T-helper 2 cell (primary cell): Measurements from ENCODE around the gene PER1.
A peak's percentile ranks its signal among the peaks of the same experiment; 100 is the strongest.

Experiments
- DNase-seq, 5 experiments: peaks; one replicate each; pipeline versions ENCODE4 v3.0.0 to v3.0.0-alpha.2; 2012 to 2022

Gene PER1

DNA sequence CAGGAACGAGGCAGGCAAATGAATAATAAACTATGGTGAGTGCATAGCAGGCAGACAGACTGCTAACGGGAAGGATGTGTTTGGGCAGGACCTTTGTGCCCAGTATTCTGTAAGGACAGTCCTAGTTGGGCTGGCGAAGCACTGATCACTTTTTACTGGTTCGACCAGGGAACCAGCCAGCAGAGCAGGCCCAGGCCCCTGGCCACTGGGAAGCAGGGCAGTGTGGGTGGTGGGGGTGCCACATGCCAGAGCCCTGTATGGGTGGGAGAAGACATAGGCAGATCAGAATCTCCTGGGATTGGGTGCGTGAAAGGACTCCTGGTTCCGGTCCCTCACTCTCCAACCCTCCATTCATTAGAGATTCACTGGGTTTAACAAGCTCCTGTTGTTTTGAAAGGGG, 14.5 kb upstream of the PER1 start:
- no peak for DNase-seq

DNA sequence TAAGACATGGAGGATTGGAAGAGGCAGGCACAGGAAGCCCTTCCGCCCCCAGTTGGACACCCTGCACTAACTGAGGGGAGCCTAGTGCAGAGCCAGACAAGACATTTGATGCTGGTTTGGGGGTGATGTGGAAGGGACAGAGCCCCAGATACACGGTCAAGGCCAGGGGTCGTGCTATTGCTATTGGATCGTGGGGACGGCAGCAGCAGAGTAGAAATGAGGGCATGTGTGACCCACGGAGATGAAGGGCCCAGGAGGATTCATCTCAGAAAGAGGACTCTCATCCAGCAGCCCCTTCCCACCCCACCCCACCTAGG, 12.6 kb upstream of the PER1 start:
- DNase-seq: peak in 1 of 5 experiments; percentile 61

DNA sequence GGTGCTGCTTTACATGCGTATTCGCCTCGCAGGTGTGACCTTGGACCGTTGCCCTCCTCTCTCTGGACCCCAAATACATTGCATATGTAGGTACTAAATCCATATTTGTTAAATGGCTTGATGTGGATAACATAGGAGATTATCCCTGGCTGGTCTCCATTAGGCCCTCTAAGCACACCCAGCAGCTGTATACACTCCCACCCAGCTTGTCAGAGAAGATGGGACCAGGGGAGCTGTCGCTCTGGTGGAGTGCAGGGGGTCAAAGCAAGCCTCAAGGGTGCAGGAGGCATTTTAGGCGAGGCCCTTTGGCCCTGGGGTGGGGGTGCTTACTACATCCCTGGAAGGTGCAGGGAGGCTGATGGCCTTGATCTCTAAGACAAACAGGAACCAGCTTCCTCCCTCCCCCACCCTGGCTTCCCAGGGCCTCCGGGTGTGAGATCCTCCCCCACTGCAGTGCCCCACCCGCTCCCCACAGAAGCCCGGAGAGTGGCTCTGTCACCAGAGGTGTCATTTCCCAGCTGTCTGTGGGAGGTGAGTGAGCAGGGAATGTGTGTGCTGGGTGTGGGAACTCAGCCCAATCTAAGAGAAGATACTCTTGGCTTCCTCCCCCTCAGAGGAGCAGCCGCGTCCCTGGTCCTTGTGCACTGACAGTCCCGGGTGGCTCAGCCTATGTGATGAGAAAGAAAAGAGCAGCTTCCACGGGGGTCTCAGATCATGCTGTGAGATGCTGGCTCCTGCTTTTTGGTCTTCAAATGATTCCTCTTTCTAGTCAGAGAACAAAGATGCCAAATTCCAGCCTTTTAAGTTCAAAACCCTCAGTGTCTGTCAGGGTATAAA, 12.0 kb upstream of the PER1 start:
- DNase-seq: peak in 4 of 5 experiments; percentile 46 to 86 (median 69)

- DNase-seq: peak in 1 of 5 experiments; percentile 27
Observed at GRCh38 chr17:8162997-8163977, 11.1 kb upstream of the PER1 start.

DNA sequence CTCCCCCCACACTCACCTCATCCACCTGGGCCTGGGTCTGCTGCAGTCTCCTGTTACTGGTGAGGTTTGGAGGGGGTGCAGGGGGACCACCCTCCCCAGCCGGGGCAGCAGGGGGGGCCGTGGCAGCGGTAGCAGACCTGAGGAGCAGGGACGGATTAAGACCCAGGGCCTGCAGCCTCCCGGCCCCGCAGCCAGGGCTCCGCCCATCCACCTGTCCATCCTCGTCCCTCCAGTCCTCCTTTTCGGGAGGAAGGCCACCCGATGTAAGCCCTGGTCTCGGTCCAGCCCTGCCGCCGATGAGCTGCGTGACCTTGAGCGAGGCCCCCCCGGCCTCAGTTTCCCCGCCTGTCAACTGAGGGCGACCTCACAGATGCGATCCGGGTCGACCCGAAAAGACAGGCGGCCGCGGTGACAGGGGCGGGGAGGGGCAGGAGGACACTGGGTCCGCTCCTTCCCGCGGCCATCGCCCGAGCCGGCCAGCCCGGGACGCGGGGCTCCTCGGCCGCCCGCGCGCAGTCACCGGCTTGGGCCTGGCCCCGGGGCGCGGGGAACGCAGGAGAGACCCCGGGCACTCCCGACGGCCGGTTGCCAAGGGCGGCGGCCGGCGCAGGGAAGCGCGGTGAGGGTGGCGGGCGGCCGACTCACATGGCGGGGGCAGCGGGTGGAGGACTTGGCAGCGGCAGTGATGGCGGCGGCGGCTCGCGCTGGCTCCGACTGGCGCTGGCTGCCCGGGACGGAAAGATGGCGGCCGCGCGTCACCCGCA, 10.2 kb upstream of the PER1 start, which contains the start of gene VAMP2:
Gene VAMP2, minus strand, starts transcription at position 716 of the 764 bp plus-strand sequence. Its CDS starts 69 bp downstream, at position 647.
- DNase-seq: peak; percentile 75 to 91 (median 79)

DNA sequence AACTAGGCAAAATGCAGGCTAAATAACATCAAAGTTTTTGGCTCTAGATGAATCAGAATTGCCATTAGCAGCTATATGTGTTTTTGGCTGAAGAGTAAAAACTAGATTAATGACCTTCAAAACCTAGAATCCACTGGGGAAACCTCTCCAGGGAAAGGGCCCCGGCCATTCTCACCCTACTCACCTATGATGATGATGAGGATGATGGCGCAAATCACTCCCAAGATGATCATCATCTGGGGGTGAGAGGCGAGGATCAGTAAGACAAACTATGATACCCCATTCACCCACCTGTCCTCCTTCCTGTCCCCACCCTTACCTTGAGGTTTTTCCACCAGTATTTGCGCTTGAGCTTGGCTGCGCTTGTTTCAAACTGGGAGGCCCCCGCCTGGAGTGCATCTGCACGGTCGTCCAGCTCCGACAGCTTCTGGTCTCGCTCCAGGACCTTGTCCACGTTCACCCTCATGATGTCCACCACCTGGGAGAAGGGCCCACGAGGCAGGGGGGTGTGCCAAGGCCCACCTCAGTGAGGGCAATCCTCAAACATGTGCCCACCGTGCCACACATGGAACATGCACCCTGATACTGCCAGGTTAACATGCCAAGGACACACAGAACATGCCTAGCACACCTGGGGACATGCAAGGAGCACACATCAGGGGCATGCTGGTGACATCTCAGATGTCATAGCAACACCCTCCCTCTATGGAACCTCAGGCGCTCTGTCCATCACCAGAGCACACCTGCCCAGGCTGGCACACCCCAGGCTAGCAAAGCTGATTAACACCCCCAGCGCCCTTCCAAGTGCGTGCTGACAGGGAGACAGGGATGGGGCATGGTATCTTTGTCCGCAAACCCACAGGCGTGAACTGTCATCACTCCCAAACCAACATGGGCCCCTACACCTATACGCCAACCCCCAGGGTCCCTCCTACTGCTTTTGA, 9.4 kb upstream of the PER1 start:
- DNase-seq: peak in 1 of 5 experiments; percentile 46

GRCh38 chr17:8160741-8161221, 8.6 kb upstream of the PER1 start:
- no peak for DNase-seq

- DNase-seq: no peak
Observed at GRCh38 chr17:8160224-8160577, 8.0 kb upstream of the PER1 start.

DNA sequence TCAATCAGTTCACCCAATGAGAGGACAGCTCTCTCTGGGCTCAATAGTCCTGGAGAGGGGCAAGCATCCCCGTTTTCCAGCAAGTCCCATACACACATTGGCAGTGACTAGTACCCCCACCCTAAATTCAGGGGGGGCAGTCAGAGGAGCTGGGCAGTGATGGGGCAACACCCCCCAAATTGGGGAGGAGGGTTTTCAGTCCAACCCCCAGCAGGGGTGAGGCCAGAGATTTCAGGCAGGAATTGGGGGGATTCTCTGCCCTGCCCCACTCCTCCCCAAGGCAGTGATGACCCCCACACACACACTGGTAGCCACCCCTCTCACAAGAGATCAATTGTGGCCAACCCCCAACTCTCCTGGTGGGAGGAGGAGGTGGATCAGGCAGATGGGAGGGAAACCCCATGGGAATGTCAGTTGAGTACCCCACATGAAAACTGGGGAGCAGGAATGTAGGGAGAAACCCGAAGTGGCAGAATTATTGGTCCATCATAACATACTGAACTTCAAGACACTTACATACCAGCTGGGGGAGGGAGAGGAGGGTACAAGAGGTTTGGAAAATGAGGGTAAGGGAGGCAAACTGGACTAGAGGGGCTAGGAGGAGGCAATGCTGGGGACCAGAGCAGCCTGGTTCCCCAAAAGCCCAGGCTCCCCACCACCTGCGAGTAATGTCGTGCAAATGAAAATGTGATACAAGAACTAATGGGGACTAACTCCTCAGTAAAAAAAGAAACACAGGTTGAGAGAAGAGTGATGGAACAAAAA, 7.4 kb upstream of the PER1 start:
- DNase-seq: no peak

- DNase-seq: no peak
Observed at GRCh38 chr17:8159032-8159400, 6.8 kb upstream of the PER1 start.

DNA sequence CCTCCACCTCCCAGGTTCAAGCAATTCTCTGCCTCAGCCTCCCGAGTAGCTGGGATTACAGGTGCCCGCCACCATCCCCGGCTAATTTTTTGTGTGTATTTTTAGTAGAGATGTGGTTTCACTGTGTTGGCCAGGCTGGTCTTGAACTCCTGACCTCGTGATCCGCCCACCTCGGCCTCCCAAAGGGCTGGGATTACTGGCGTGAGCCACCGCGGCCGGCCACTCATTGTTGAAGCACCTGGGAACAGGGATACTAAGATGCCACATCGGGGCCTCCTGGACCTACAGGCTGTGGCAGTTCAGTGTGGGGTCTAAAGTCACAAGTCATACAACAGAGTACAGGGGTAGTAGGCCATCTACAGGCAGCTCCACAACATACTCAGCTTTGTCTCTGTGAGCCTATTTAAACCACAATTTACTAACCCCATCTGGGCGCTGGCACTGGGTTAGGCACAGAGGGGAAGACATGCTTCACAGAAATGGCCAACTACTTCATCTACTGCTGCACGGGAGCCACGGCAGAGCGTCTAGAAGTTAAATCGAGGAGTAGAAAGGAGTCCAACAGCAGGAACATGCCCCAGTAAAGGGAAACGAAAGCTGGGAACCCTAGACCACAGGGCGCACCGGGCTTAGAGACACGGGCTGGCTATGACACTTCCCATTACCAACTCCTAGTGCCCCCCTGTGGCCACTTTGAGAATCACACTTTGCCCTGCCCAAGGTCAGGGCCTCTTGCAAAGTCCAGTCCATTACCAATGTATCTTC, 6.2 kb upstream of the PER1 start:
- peak; percentile 66 to 86 (median 79) for DNase-seq

DNA sequence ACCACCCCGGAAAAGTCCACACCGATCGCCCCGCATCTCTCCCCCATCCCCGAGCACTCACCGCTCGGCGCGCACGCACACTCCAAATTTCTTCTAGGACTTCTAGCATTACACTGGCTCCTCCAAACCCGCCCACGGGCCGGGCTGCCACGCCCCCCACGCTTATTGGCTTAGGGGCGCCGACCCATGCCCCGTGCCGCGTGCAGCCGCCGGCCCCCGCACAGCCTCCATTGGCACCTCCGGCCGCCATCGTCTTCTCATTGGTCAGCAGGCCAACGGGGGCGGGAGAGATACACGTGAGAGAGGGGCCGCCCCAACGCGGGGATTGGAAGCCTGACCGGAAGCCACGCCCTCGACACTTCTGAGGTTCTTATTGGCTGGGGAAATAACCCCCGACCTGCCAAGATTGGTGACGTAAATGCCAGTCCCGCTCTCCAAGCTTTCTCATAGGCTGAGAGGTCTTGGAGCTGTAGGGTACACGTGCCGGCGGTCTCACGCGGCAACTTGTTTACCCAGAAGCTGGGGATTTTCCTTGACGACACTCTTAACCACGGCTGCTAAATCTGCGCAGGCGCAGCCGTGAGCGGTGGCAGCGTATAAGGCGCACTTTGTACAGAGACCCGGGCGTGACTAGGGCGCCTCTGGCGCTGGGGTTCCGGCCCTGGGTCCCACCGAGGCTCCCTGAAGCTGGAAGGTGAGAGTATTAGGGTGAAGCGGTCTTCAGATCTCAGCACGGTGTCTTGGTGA, 4.2 kb upstream of the PER1 start:
- DNase-seq: peak; percentile 99 to 100 (median 100)

GRCh38 chr17:8155996-8156245, 3.7 kb upstream of the PER1 start:
- no peak for DNase-seq

- DNase-seq: peak in 1 of 5 experiments; percentile 37
Observed at GRCh38 chr17:8155231-8155995, 3.2 kb upstream of the PER1 start.

GRCh38 chr17:8154608-8155155, 2.5 kb upstream of the PER1 start:
- no peak for DNase-seq

DNA sequence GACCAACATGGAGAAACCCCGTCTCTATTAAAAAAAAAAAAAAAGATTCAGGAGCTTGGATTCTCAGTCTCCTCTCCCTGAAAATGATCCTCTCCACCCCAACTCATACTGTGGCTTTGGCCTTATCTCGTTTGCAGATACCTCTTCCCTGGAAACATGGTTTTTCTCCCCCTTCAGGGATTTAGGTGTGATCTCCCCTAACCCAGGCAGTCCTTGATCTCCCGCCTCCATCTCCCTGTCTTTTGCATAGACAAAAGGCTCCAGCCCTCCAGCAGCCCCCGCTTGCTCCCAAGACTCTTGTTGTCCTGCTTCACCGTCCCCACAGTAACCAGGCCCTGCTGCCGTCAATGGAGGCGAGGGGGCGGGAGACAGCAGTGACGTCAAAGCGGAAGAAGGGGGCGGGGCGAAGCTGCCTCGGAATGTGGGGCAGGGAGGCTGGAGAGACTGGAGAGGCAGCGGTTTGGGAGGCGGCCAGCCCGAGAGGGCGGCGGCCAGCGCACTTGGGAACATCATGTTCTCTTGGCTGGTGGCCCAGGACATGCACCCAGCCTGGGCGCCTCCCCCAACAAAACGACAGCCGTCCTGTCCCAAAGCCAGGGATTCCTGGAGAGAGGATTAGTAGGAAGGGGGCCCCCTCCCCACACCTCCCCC, 1.9 kb upstream of the PER1 start:
- peak; percentile 79 to 96 (median 86) for DNase-seq

GRCh38 chr17:8153525-8153956, 1.3 kb upstream of the PER1 start:
- DNase-seq: no peak

DNA sequence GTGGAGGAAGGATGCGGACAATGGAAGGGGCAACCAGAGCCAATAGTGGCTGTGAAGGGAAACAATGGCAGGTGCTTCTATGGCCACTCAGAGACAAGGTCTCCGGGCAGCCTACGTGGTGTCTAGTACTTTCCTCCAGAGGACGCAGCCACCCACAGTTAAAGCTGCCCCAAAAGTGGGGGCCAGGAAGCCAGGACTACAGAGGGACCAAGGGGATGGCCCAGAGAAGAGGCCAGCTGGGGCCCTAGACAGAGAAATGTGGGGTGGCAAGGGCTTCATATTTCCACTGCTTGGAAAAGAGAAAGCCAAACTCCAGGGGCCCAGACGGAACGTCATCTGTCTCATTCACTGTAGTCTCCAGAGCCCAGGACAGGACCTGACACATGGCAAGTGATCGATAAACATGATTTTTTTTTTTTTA, 837 bp upstream of the PER1 start:
- no peak for DNase-seq
